Mesenteric fat pad (tissue), 1 donor: ENCODE measurements around the gene NSUN2. TPM values are rescaled to one million over a fixed set of nuclear protein-coding genes. Genes with fewer than 3 reads are reported as not detected.
"Not testable (repeated sequence)": the region's sequence is repeated elsewhere in the genome, so short reads cannot be mapped to it uniquely, and the experiment has no call there.

Source experiments
- DNase-seq: peaks from one replicate; pipeline ENCODE4 v3.0.0-alpha.2; 2020; ENCODE audit warnings: low spot score
- total RNA-seq: library from RNA; stranded (reverse); fragmentation: NEBNext Ultra II Directional; extraction: Animal tissue kit (Norgen Biotek cat#: 25700); gene quantifications from one replicate; pipeline ENCODE4 v1.2.1, GENCODE V29; 2021
- donor health status: DM: yes; HTN: yes; CAD: no.

NSUN2 gene
- total RNA-seq, 1 donor from 2014 or later: 42.8 TPM

DNA sequence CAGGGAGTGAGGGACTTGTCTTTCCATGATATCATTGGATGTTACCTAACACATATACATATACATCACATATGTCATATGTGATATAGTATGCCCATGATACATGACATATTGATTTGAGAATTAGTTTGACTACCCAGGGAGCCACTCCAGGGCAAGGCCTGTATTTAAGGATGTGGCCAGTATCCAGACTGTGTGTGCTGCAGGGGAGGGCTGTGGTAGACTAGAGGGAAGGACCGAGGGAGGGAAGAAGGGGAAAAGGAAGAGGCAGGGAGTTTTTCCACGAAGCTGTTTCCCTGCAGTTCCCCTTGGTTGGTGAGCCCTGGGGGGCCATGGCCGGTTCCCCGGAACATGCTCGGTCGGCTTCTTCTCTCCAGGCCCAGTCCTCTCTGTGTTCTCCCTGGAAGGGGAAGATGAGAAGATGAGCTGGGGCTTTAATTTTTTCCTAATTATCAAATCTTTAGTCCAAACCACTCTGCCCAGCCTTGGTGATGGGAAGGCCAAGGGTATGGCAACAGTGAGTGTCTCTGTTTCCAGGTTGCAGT lies 48.7 kb downstream of the NSUN2 start:
- DNase-seq: no peak

DNA sequence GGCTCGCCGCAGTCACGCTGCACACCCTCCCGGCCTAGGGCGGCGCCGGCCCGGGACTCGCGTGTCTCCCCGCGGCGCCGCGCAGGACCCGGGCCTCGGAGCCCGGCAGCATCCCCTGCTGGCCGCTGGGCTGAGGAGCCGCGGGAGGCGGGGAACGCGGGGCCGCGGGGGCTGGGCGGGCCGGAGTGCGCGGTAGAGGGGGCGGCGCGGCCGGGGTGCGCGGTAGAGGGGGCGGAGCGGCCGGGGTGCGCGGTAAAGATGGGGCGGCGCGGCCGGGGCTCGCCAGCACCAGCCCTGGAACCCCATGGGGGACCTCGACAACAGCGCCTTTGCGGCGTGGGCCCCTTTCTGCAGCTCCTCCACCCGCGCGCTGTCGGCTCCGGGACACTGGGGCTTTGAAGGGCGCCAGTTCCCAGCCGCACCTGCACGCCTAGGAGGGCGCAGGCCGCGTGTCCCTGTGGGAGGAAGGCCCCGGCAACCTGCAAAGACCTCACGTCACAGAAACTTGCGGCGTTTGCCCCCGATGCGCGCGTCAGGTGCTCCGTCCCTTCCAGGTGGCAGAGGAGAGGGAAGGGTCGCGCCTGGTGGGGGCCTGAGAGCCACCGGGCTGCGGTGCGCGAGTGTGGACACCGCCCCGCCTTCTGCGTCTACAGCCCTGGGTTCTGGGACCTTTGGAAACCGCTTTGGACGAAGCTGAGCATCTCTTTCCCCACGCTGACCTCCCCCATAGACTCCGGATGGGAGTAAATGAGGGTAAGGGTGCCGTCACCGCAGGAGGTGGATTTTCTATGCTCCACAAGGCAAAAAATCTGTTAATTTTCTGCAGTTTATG lies 49.6 kb downstream of the NSUN2 start:
- DNase-seq: no peak

DNA sequence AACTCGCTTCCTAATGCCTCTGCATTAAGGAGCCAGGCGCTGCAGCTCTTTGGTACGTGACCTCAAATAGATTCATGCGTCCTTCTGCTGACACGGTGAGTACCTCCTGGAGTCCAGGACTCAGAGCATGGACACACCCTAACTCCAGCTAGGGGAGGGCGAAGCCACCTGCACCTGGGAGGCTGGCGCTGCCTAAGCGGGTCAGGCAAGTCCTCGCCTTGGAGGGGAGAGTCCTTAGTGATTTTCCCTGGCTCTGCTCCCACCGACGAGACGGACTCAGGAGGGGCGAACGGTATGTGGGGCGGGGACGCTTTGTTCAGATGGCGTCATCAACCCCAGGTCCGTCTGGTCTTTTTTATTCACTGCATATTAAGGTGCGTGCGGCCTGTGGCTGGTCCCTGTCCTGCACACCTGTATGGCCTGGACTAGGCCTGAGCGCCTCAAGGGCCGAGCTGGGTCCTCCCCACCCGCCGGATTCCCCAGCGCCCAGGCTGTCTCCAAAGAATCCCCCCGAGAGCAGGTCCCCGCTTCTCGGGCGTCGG lies 50.3 kb downstream of the NSUN2 start:
- DNase-seq: no peak

DNA sequence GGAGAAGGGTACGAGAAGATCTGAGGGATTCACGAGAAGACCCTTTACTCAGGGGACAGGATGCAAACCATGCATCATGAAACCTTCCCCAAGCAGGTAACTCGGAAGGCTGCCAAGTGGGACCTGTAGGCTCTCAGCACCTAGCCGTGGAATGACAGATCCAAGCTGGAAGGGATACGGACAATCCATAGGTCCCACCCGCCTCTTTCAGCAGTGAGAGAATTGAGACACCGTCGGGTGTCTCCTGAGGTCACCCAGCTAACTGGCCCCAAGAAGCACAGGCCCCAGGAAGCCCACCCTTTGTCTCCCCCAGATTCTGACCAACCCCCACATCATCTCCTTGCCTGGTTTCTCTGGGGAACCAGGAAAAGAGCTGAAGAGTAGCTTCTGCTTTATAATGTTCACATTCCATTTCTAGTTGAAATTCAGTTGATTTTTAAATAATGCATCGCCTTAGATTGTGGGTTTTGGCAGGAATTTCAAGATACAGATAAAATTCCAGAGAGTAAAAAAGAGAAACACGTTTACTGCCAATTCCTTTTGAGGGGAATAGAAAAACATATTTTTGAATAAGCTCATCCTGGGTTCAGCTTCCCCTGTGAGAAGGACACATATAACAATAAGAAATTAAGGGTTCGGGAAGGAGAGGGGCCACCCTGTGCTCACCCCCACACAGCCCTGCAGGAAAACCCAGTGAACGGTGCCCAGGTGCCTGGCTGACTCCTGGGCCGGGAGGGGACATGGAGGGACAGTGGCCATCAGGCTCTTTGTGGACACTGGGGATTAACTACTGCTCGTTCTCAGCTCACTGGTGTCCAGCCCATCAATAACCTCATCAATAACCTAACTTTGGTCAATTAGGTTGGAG lies 51.1 kb downstream of the NSUN2 start:
- DNase-seq: no peak

- no peak for DNase-seq
Observed at GRCh38 chr5:6581090-6581489, 51.8 kb downstream of the NSUN2 start.

- DNase-seq: no peak
Observed at GRCh38 chr5:6579535-6579934, 53.3 kb downstream of the NSUN2 start.

DNA sequence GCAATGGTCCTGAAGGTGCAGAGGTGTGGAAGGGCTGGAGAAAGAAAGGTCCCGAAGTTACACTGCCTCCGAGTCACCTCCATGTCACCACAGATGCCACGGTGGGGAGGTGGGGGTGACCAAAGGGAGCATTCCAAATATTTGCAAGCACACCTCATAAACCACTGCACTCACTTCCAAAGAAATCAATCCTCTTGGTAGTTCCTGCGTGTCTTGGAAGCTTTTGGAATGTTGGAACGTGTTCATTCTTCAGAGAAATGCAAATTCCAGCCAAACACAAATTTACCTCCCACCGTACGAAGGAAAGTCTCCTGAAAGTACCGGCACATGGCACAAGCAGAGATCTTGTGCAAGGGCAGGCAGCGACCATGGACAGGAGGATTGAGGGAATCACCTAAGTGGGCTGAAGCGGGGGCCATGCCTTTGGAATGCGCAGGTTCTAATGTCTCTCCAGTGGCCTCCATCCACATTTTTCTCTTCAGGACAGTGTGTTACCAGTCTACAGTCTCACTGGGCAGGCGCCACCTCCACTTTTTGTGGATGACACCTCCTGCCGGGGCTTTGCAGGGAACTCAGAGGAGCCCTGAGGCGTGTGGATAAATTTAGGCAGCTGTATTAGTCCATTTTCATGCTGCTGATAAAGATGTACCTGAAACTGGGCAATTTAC lies 54.0 kb downstream of the NSUN2 start:
- no peak for DNase-seq

DNA sequence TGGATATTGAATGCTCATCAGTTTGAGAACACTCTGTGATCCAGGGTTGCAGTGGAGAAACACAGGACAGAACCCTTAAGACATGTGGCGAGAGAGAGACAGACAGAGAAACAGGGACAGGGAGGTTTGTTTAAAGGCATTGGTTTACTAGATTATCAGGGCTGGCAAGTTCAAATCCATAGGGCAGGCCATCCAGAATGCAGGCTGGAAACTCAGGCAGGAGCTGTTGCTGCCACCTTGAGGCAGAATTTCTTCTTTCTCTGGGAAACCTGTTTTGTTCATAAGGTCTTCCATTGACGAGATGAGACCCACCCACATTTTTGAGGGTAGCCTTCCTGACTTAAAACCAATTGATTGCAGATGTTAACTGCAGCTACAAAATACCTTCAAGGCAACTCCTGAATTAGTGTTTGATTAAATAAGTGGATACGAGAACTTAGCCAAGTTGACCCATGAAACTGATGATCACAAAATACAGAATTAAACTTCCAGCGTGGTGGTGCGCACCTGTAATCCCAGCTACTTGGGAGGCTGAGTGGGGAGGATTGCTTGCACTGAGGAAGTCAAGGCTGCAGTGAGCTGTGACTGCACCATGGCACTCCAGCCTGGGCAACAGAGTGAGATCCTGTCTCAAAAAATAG lies 55.9 kb downstream of the NSUN2 start:
- no peak for DNase-seq

DNA sequence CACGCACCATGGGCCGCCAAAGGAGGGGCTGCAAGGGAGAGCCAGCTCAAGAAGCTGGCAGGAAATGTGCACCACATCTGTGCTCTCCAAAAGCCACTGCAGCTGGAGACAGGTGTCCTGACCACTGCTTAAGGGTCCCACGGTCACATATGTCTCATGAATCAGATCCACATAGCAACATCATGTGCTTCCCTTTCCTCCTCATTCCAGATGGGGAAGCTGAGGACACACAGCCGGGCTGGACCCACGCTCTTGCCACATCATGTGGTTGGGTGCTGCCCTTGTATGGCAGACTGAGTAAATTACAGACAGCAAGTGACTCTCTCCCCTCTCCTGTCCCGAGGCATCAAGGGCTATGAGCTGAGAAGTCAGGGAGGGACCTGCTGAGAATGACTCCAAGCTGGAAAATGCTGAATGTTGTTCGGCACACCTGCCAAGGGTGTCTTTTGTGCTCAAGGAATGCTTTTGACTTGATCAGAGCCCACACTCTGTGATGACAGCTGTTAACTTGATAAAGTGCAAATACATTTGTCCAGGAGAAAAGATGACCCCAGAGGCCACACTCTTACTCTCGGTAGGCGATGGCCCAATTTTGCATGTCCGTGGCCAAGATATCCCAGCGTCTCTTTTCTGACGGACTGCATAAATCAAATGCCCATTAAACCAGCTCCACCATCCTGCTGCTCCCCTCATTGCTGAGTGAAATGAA lies 58.2 kb downstream of the NSUN2 start:
- DNase-seq: no peak

- no peak for DNase-seq
Observed at GRCh38 chr5:6574111-6574510, 58.7 kb downstream of the NSUN2 start.

DNA sequence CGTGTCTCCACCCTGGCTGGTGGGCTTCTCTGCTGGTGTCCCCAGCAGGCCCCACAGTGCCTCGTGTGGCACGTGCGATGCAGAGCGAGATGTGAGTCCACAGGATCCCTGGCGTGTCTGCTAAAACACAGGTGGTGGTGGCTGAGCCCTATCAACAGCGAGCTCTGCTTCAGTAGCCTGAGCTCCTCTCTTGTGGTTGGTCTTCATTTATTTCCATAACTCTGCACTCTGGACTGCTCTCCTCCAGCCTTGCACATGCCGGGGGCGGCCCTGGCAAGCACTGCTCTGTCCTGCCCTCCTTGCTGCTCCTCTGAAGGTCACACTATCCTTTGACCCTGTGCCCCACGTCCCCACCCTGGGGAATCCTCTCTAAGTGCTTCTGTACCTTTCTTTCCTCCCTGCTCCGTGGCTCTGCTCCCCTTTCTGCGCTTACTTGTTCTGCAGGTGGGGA lies 59.2 kb downstream of the NSUN2 start:
- DNase-seq: no peak

DNA sequence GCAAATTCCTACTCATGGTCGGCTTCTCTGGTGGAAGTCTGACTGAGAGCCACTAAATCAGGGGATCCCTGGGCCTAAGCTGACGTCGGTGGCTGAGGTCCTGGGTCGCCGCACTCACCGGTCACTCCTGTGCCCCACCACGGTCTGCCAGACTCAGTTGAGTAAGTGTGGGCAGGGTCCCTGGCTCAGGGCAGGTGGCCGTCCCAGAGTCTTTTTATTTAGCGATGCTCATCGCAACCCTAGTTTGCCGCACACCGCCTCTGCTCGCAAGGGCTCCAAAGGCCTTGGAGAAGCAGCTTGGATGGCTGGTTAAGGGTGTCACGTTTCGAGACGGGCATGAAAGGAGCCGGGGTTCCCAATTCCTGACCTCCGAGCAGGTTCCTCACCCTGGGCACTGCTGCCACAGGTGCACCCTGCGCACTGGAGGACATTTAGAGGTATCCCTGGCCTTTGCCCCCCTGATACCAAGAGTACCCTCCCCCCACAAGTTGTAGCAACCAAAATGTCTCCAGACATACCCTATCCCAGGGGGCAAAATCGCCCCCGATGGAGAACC lies 59.9 kb downstream of the NSUN2 start:
- DNase-seq: no peak

GRCh38 chr5:6572086-6572824 lies 60.6 kb downstream of the NSUN2 start:
- DNase-seq: no peak

DNA sequence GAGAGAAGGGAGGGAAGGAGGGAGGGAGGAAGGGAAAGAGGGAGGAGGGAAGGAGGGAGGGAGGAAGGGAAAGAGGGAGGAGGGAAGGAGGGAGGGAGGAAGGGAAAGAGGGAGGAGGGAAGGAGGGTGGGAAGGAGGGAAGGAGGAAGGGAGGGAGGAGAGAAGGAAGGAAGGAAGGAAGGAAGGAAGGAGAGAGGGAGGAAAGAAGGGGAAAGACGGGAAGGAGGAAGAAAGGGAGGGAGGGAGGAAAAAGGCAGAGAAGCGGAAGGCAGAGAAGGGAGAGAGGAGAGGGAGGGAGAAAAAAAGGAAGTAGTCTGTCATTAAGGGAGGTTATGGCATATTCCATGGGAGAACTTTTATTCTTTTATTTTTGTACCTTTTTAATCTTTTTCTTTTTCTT lies 61.2 kb downstream of the NSUN2 start:
- DNase-seq: not testable (repeated sequence)

- no peak for DNase-seq
Observed at GRCh38 chr5:6570530-6570929, 62.3 kb downstream of the NSUN2 start.

DNA sequence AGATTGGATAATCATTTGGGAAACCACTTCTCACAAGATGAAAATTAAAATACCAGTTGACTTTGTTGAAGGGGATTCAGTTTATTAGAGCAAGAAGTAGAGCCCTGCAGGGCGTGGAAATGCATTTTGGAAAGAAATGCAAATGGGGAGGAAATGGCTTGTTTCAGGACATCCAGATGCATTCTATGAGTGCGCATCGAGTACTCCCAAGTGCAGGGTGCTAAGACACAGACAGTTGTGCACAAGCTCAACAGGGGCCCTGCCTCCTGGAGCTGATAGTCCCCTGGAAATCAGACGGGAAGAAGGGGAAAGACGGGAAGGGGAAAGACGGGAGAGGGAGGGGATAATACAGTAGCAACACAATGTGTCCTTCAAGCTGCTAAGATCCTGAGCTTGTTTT lies 64.0 kb downstream of the NSUN2 start:
- DNase-seq: no peak

- no peak for DNase-seq
Observed at GRCh38 chr5:6568383-6568782, 64.5 kb downstream of the NSUN2 start.

DNA sequence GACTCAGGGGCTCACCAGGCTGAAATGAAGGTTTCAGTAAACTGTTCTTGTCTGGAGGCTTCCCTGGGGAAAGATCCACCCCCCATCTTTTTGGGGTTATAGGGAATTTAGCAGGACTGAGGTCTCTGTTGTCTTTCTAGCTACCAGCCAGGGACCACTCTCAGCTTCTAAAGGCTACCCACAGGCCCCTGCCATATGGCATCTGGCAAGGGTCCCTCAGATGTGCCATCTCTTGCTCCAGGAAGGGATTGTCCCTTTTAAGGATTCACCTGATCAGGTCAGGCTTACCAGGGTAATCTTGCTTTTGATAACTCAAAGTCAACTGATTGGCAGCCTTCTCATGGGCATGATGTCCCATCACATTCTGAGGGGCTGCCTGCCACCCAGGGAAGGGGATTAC lies 65.0 kb downstream of the NSUN2 start:
- peak; percentile 43 for DNase-seq

GRCh38 chr5:6567068-6567467 lies 65.8 kb downstream of the NSUN2 start:
- no peak for DNase-seq
